ENCODE measurements around the gene UFSP1. TPM values are rescaled to one million over a fixed set of nuclear protein-coding genes. Genes with fewer than 3 reads are reported as not detected.

Gene UFSP1
- total RNA-seq, 6 experiments from 2014 or later, result 1.0 to 3.4 (median 2.1) TPM

- no peak overlapping the region for H3K27ac ChIP-seq
- intact Hi-C loops (cut with DNase I), result no loop called here
- H3K4me1 ChIP-seq, result peaks cover 0 to 15% (median 8%) of the 10 kb centered on the region in 4 donors
- no peaks in the 10 kb centered on the region for H3K9me3 ChIP-seq
- DNase-seq, result no peak
- no peak overlapping the region for H3K4me3 ChIP-seq
- 78% methylated on average over 6 of the region's 27 CpGs for WGBS (ENCODE audit: insufficient coverage, low coverage, low lambda C conversion rate, missing lambda C conversion rate)
- no peaks in the 10 kb centered on the region for H3K27me3 ChIP-seq
- peaks cover 5 to 73% (median 29%) of the 10 kb centered on the region in 4 donors for H3K36me3 ChIP-seq
- no peak for TF ChIP-seq POLR2A (IDR thresholded peaks at IDR 0.05)
- no peak for TF ChIP-seq CTCF (IDR thresholded peaks at IDR 0.05)
- ATAC-seq, result no peak
These were observed 3.2 kb downstream of the UFSP1 start for GRCh38 chr7:100886142-100886935.

GRCh38 chr7:100885440-100886141 is 3.9 kb downstream of the UFSP1 start:
- Histone ChIP-seq H3K27me3 (no peaks in the 10 kb centered on the region), H3K36me3 (peaks cover 5 to 78% (median 30%) of the 10 kb centered on the region in 4 donors), H3K4me3 (no peak overlapping the region), H3K27ac (no peak overlapping the region), H3K4me1 (peaks cover 0 to 15% (median 7%) of the 10 kb centered on the region in 4 donors), H3K9me3 (no peaks in the 10 kb centered on the region)
- TF ChIP-seq POLR2A (IDR thresholded peaks at IDR 0.05) (no peak), CTCF (IDR thresholded peaks at IDR 0.05) (no peak)
- no peak for ATAC-seq
- intact Hi-C loops (cut with DNase I), result no loop called here
- no peak for DNase-seq
- 76% methylated on average over 18 of the region's 22 CpGs for WGBS (ENCODE audit: insufficient coverage, low coverage, low lambda C conversion rate, missing lambda C conversion rate)

- no peak for TF ChIP-seq CTCF (IDR thresholded peaks at IDR 0.05)
- no peak for TF ChIP-seq POLR2A (IDR thresholded peaks at IDR 0.05)
- intact Hi-C loops (cut with DNase I), result no loop called here
- H3K27me3 ChIP-seq, result no peaks in the 10 kb centered on the region
- DNase-seq (no peak), ATAC-seq (no peak)
- peaks cover 0 to 15% (median 7%) of the 10 kb centered on the region in 4 donors for H3K4me1 ChIP-seq
- H3K4me3 ChIP-seq, result no peak overlapping the region
- peaks cover 5 to 80% (median 30%) of the 10 kb centered on the region in 4 donors for H3K36me3 ChIP-seq
- no peak overlapping the region for H3K27ac ChIP-seq
- WGBS (ENCODE audit: insufficient coverage, low coverage, low lambda C conversion rate, missing lambda C conversion rate), result 86% methylated on average over 21 of the region's 29 CpGs
- H3K9me3 ChIP-seq, result no peaks in the 10 kb centered on the region
These were observed 4.6 kb downstream of the UFSP1 start for GRCh38 chr7:100884736-100885439.

- 87% methylated on average over 11 of the region's 24 CpGs for WGBS (ENCODE audit: insufficient coverage, low coverage, low lambda C conversion rate, missing lambda C conversion rate)
- ATAC-seq (no peak), DNase-seq (no peak)
- Histone ChIP-seq H3K36me3 (peaks cover 5 to 85% (median 28%) of the 10 kb centered on the region in 4 donors), H3K4me3 (no peak overlapping the region), H3K4me1 (peaks cover 0 to 6% (median 0%) of the 10 kb centered on the region in 4 donors), H3K27me3 (no peaks in the 10 kb centered on the region), H3K9me3 (no peaks in the 10 kb centered on the region), H3K27ac (no peak overlapping the region)
- TF ChIP-seq POLR2A (IDR thresholded peaks at IDR 0.05), result no peak
- no peak for TF ChIP-seq CTCF (IDR thresholded peaks at IDR 0.05)
- intact Hi-C loops (cut with DNase I), result no loop called here
These were observed 6.6 kb downstream of the UFSP1 start for GRCh38 chr7:100882785-100883526.
